Suprapubic skin (tissue), 4 donors: ENCODE results near the gene REV1. TPM values are rescaled to one million over a fixed set of nuclear protein-coding genes. Genes with fewer than 3 reads are reported as not detected.
"Not testable (repeated sequence)": the region's sequence is repeated elsewhere in the genome, so short reads cannot be mapped to it uniquely, and the experiment has no call there.

Source experiments
- DNase-seq, 2 donors: peaks; one replicate each; pipeline ENCODE4 v3.0.0-alpha.2; 2019; ENCODE audit warnings: low spot score in 2 of 2
- H3K27ac ChIP-seq: fragments of 200-600 bp; sonication (generic); one replicate; pipeline ENCODE4 v1.5.1; 2019
- H3K27me3 ChIP-seq: fragments of 200-600 bp; sonication (generic); one replicate; pipeline ENCODE4 v1.5.1; 2019
- H3K36me3 ChIP-seq: fragments of 200-600 bp; sonication (generic); one replicate; pipeline ENCODE4 v1.5.1; 2019
- H3K4me1 ChIP-seq: fragments of 200-600 bp; sonication (generic); one replicate; pipeline ENCODE4 v1.5.1; 2019
- H3K4me3 ChIP-seq: fragments of 200-600 bp; sonication (generic); one replicate; pipeline ENCODE4 v1.5.1; 2019; ENCODE audit warnings: mild to moderate bottlenecking
- H3K9me3 ChIP-seq: fragments of 200-600 bp; sonication (generic); one replicate; pipeline ENCODE4 v1.5.1; 2019
- EP300 ChIP-seq: sonication (generic); formaldehyde crosslinking; IDR thresholded peaks from one replicate; pipeline ENCODE4 v1.6.1; 2017; ENCODE audit warnings: antibody characterized with exemption
- POLR2A ChIP-seq, 2 donors: fragments of 450-650 bp; IDR thresholded peaks; one replicate each; pipeline ENCODE4 v1.6.1; 2017; ENCODE audit warnings: antibody characterized with exemption in 2 of 2, mild to moderate bottlenecking in 2 of 2, moderate library complexity in 2 of 2
- POLR2AphosphoS5 ChIP-seq, 3 donors: sonication (generic); formaldehyde crosslinking; IDR thresholded peaks; one replicate each; pipeline ENCODE4 v1.6.1; 2017; ENCODE audit warnings: antibody characterized with exemption in 3 of 3
- WGBS: methylation state at CpG from one replicate; pipeline ENCODE4 v1.1.5; 2018; 5-methylcytosine and 5-hydroxymethylcytosine counted together
- total RNA-seq, 4 donors: library from RNA; depleted of rRNA; stranded (reverse); fragments of >200 nt; gene quantifications; one replicate each; pipeline ENCODE4 v1.1.0, GENCODE V29; 2016
- TF ChIP-seq, protein P1 (sequence below), 2 donors: fragments of 200-600 bp in 1 of 2; fragments of 450-650 bp in 1 of 2; sonication (generic) in 1 of 2; IDR thresholded peaks; one replicate each; pipeline ENCODE4 v1.5.1; 2016 to 2019; ENCODE audit warnings: antibody characterized with exemption in 2 of 2, mild to moderate bottlenecking in 1 of 2, moderate library complexity in 1 of 2

Gene REV1
- total RNA-seq, 4 donors from 2014 or later = 43.1 to 99.9 (median 53.5) TPM

DNA sequence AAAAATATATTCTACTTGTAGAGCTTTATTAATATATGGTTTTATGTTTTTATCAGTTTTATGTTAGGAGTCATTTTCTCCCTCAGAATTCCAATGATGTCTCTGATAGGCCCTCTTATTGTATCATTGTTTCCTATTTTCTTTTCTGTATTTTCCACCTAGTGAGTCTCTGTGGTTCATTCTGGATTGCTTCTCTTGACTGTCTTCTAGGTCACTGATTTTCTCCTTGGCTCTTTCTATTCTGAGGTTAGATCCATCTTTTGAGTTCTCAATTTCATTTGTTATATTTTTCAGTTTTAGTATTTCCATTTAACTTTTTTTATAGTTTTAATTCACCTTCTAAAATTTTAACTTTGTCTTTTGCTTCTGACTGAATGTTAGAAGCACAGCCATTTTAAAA lies 115.1 kb downstream of the REV1 start:
- H3K4me1 ChIP-seq = no peaks in the 10 kb centered on the region
- peaks cover 78% of the 10 kb centered on the region for H3K36me3 ChIP-seq
- no peaks in the 10 kb centered on the region for H3K9me3 ChIP-seq
- DNase-seq = no peak
- TF ChIP-seq EP300 = no peak
- TF ChIP-seq, protein P1, sequence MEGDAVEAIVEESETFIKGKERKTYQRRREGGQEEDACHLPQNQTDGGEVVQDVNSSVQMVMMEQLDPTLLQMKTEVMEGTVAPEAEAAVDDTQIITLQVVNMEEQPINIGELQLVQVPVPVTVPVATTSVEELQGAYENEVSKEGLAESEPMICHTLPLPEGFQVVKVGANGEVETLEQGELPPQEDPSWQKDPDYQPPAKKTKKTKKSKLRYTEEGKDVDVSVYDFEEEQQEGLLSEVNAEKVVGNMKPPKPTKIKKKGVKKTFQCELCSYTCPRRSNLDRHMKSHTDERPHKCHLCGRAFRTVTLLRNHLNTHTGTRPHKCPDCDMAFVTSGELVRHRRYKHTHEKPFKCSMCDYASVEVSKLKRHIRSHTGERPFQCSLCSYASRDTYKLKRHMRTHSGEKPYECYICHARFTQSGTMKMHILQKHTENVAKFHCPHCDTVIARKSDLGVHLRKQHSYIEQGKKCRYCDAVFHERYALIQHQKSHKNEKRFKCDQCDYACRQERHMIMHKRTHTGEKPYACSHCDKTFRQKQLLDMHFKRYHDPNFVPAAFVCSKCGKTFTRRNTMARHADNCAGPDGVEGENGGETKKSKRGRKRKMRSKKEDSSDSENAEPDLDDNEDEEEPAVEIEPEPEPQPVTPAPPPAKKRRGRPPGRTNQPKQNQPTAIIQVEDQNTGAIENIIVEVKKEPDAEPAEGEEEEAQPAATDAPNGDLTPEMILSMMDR (IDR thresholded peaks at IDR 0.05) = no peak
- TF ChIP-seq POLR2A (IDR thresholded peaks at IDR 0.05) = no peak
- TF ChIP-seq POLR2AphosphoS5 (IDR thresholded peaks at IDR 0.05) = no peak
- H3K27ac ChIP-seq = no peak overlapping the region
- H3K27me3 ChIP-seq = no peaks in the 10 kb centered on the region
- no peak overlapping the region for H3K4me3 ChIP-seq

DNA sequence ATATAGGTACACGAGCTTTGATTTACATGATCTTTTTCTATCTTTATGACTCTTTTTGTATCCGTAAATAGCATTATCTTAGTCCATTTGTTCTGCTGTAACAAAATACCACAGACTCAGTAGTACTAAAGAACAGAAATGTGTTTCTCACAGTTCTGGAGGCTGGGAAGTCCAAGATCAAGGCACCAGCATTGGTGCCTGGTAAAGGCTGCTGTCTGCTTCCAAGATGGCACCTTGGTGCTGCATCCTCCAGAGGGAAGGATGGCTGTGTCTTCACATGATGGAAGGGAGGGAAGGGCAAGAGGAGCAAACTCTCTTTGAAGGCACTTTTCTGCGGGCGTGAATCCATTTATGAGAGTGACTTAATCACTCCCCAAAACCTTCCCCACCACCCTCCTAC lies 116.7 kb downstream of the REV1 start:
- no peak overlapping the region for H3K27ac ChIP-seq
- no peak overlapping the region for H3K4me3 ChIP-seq
- DNase-seq = no peak
- no peaks in the 10 kb centered on the region for H3K27me3 ChIP-seq
- H3K4me1 ChIP-seq = no peaks in the 10 kb centered on the region
- no peak for TF ChIP-seq EP300
- TF ChIP-seq POLR2AphosphoS5 (IDR thresholded peaks at IDR 0.05) = no peak
- TF ChIP-seq, protein P1 (IDR thresholded peaks at IDR 0.05) = no peak
- no peak for TF ChIP-seq POLR2A (IDR thresholded peaks at IDR 0.05)
- no peaks in the 10 kb centered on the region for H3K9me3 ChIP-seq
- WGBS = 98% methylated on average over 4 of the region's 4 CpGs
- peaks cover 85% of the 10 kb centered on the region for H3K36me3 ChIP-seq

DNA sequence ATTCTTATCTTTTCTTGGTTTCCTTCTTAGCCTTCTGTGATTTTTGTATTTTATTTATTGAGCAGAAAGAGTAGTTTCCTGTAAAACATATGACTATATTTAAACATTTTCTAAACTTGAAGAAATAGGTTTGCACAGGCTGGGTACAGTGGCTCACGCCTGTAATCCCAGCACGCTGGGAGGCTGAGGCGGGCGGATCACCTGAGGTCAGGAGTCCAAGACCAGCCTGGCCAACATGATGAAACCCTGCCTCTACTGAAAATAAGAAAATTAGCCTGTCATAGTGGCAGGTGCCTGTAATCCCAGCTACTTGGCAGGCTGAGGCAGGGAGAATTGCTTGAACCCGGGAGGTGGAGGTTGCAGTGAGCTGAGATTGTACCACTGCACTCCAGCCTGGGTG lies 121.0 kb downstream of the REV1 start:
- H3K4me1 ChIP-seq, H3K27ac ChIP-seq, H3K9me3 ChIP-seq, H3K27me3 ChIP-seq, DNase-seq, H3K4me3 ChIP-seq: not testable (repeated sequence)
- WGBS = 98% methylated on average over 5 of the region's 5 CpGs
- peaks cover 91% of the 10 kb centered on the region for H3K36me3 ChIP-seq

DNA sequence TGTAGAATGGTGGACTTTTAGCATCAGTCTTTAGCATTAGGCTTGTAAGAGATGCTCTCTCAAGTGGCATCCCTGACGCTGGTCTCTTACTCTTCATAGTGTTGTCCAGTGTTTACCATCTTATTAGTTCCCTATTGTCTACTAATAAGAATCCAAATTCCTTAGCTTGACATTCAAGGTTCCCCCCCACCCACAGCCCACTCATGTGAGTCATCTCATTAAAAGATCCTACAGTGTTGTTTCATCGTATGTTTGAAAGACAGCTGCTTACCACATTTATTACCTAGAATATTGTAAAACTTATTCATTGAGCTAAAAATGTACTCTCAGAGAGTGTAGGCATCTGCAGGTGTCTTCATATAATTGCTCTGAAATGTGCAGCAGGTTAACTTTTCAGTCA lies 124.2 kb downstream of the REV1 start:
- Histone ChIP-seq H3K9me3 (no peaks in the 10 kb centered on the region), H3K4me3 (no peak overlapping the region), H3K27me3 (no peaks in the 10 kb centered on the region), H3K4me1 (no peaks in the 10 kb centered on the region), H3K36me3 (peaks cover 87% of the 10 kb centered on the region), H3K27ac (no peak overlapping the region)
- TF ChIP-seq, protein P1 (IDR thresholded peaks at IDR 0.05) = no peak
- no peak for TF ChIP-seq EP300
- TF ChIP-seq POLR2A (IDR thresholded peaks at IDR 0.05) = no peak
- 71% methylated on average over 2 of the region's 2 CpGs for WGBS
- DNase-seq = no peak

DNA sequence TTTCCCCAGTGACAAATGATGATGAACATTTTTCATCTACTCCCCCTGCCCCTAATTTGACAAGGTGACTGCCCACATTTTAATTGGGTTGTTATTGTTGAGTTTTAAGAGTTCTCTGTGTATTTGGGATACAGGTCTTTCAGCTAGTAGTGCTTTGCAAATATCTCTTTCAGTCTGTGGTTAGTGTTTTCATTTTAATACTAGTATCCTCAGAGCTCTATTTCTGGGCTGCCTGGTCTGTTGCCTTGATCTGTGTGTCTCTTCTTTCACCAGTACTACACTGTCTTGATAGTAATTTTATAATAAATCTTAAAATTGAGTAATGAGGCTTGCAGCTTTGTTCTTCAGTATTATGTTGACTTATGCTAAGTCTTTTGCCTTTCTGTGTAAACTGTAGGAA lies 133.0 kb downstream of the REV1 start:
- Histone ChIP-seq H3K27ac (no peak overlapping the region), H3K4me3 (no peak overlapping the region), H3K27me3 (no peaks in the 10 kb centered on the region), H3K36me3 (peaks cover 8% of the 10 kb centered on the region), H3K4me1 (no peaks in the 10 kb centered on the region), H3K9me3 (no peaks in the 10 kb centered on the region)
- TF ChIP-seq EP300 (no peak), POLR2AphosphoS5 (IDR thresholded peaks at IDR 0.05) (no peak), POLR2A (IDR thresholded peaks at IDR 0.05) (no peak)
- TF ChIP-seq, protein P1 (IDR thresholded peaks at IDR 0.05) = no peak
- no peak for DNase-seq

DNA sequence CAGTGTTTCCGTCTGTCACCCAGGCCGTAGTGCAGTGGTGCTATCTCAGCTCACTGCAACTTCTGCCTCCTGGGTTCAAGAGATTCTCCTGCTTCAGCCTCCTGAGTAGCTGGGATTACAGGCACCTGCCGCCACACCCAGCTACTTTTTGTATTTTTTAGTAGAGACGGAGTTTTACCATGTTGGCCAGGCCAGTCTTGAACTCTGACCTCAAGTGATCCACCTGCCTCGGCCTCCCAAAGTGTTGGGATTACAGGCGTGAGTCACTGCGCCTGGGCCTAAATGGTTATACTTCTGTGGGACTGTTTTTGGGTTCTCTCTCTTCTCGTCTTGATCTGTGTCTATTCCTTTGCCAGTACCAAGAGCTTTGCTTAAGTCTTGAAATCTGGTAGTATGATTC lies 135.0 kb downstream of the REV1 start:
- H3K4me3 ChIP-seq = not testable (repeated sequence)

More for the DNA sequence above, 135.0 kb downstream of the REV1 start:
- not testable (repeated sequence) for H3K36me3 ChIP-seq, H3K9me3 ChIP-seq, H3K27ac ChIP-seq, DNase-seq, H3K4me1 ChIP-seq, H3K27me3 ChIP-seq
- 95% methylated on average over 8 of the region's 8 CpGs for WGBS
